HG03354 (cell line): Measurements from ENCODE around the gene SEMA7A.
"Not testable (repeated sequence)": the region's sequence is repeated elsewhere in the genome, so short reads cannot be mapped to it uniquely, and the experiment has no call there.

Source experiments
- ATAC-seq: cut with Tn5 transposase; IDR thresholded peaks from one replicate; pipeline ENCODE4 v1.9.1; 2021; ENCODE audit warnings: mild to moderate bottlenecking; ENCODE audit not compliant: unreplicated experiment, poor library complexity, severe bottlenecking

Gene SEMA7A

DNA sequence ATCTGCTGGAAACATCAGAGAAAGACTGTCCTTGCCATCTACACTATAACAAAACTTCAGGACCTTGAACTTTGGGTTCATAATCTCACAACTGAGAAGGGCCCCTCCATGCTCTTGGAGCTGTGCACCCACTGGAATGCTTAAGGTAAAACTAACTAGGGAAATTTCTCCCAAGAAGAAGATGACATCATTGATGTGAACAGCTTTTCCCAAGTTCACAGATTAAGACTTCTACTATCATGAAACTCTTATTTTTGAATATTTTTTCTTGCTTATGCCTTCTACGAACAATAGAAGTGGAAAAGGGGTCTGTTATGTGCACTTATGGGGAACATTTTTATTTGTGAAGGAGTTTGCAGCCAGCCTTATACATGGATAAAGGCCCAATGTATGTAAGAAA, 71.3 kb downstream of the SEMA7A start:
- ATAC-seq, result no peak

DNA sequence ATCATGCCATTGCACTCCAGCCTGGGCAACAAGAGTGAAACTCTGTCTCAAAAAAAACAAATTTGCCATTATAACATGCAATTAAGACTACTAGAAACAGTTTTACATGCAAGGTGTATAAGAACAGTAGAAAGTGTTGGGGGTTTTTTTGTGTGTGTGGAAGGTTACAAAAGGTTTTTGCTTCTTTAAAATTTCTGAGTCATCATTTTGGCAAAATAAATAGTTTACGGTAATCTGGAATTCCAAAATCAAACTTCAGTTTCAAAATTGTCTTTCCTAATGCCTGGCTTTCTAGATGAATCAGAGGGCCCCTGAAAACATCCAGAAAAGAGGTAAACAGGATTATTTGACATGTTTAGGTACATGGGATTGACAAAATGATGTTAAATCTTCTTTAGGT, 72.9 kb downstream of the SEMA7A start:
- ATAC-seq, result not testable (repeated sequence)

DNA sequence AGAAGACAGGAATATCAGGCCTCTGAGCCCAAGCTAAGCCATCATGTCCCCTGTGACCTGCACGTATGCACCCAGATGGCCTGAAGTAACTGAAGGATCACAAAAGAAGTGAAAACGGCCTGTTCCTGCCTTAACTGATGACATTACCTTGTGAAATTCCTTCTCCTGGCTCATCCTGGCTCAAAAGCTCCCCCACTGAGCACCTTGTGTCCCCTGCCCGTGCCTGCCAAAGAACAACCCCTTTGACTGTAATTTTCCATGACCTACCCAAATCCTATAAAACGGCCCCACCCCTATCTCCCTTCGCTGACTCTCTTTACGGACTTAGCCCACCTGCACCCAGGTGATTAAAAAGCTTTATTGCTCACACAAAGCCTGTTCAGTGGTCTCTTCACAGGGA, 74.4 kb downstream of the SEMA7A start:
- not testable (repeated sequence) for ATAC-seq
